CD14-positive monocyte (primary cell): ENCODE data around the gene GCG. TPM values are rescaled to one million over a fixed set of nuclear protein-coding genes. Genes with fewer than 3 reads are reported as not detected.

ENCODE experiments used
- DNase-seq, 3 donors: peaks; one replicate each; pipeline ENCODE4 v3.0.0-alpha.2; 2011 to 2022
- H2AFZ ChIP-seq: 2 replicates; pipeline ENCODE4 v1.6.0; 2012; ENCODE audit warnings: mild to moderate bottlenecking, low read depth, low read length, inconsistent platforms; ENCODE audit not compliant: insufficient read depth, poor library complexity, severe bottlenecking
- H3K27ac ChIP-seq, 2 donors: 1 replicate in 1 of 2; 2 replicates in 1 of 2; pipeline ENCODE4 v1.5.1; 2012 to 2013; ENCODE audit warnings: low read length in 2 of 2, control low read depth in 1 of 2, inconsistent platforms in 1 of 2, low read depth in 1 of 2, mild to moderate bottlenecking in 1 of 2
- H3K27me3 ChIP-seq, 2 donors: one replicate each; pipeline versions ENCODE4 v1.6.0 to v1.6.1; 2011 to 2013; ENCODE audit warnings: low read length in 2 of 2; ENCODE audit not compliant: control insufficient read depth in 2 of 2, insufficient read depth in 2 of 2
- H3K36me3 ChIP-seq, 2 donors: replicated peaks in 1 of 2; 1 replicate in 1 of 2; 2 replicates in 1 of 2; pipeline versions ENCODE4 v1.5.1 to v1.6.1; 2012 to 2013; ENCODE audit warnings: low read length in 2 of 2, control low read depth in 1 of 2, inconsistent platforms in 1 of 2, mild to moderate bottlenecking in 1 of 2; ENCODE audit not compliant: insufficient read depth in 2 of 2, control insufficient read depth in 1 of 2
- H3K4me1 ChIP-seq, 2 donors: 1 replicate in 1 of 2; 2 replicates in 1 of 2; pipeline versions ENCODE4 v1.5.1 to v1.6.1; 2012 to 2013; ENCODE audit warnings: low read length in 2 of 2, control low read depth in 1 of 2, inconsistent platforms in 1 of 2, mild to moderate bottlenecking in 1 of 2, moderate library complexity in 1 of 2; ENCODE audit not compliant: insufficient read depth in 2 of 2, control insufficient read depth in 1 of 2
- H3K4me2 ChIP-seq: replicated peaks from 2 replicates; pipeline ENCODE3; 2012; ENCODE audit warnings: low read length, moderate library complexity, mild to moderate bottlenecking; ENCODE audit not compliant: poor library complexity, severe bottlenecking; ENCODE audit errors: extremely low read depth
- H3K4me3 ChIP-seq, 3 experiments: fragments of 200-600 bp in 1 of 3; sonication (generic) in 1 of 3; replicated peaks in 1 of 3; 1 replicate in 2 of 3; 2 replicates in 1 of 3; pipeline ENCODE4 v1.5.1; 2011 to 2013; ENCODE audit warnings: low read length in 3 of 3, mild to moderate bottlenecking in 3 of 3, control low read depth in 2 of 3, low read depth in 2 of 3, inconsistent platforms in 1 of 3, moderate library complexity in 1 of 3
- H3K79me2 ChIP-seq: 2 replicates; pipeline ENCODE4 v1.6.0; 2012; ENCODE audit warnings: mild to moderate bottlenecking, control low read depth, inconsistent platforms, low read length, moderate library complexity; ENCODE audit not compliant: insufficient read depth
- H3K9ac ChIP-seq: 2 replicates; pipeline ENCODE4 v1.6.0; 2017; ENCODE audit warnings: low read length, mild to moderate bottlenecking; ENCODE audit not compliant: insufficient read depth, poor library complexity, severe bottlenecking
- H3K9me3 ChIP-seq, 2 donors: replicated peaks in 1 of 2; 1 replicate in 1 of 2; 2 replicates in 1 of 2; pipeline versions ENCODE4 v1.5.1 to v1.6.1; 2012 to 2013; ENCODE audit warnings: low read length in 2 of 2, control low read depth in 1 of 2; ENCODE audit not compliant: control insufficient read depth in 1 of 2, insufficient read depth in 1 of 2
- H4K20me1 ChIP-seq: 2 replicates; pipeline ENCODE4 v1.6.0; 2012; ENCODE audit warnings: mild to moderate bottlenecking, low read length, control low read depth, moderate library complexity; ENCODE audit not compliant: insufficient read depth
- H3K27ac Mint-ChIP-seq, 7 donors: one replicate each; pipeline ENCODE4 v1.8.0; 2020; ENCODE audit warnings: mild to moderate bottlenecking in 7 of 7, mixed read lengths in 7 of 7, moderate library complexity in 6 of 7, inconsistent platforms in 2 of 7
- H3K27me3 Mint-ChIP-seq, 3 donors: one replicate each; pipeline ENCODE4 v1.8.0; 2021 to 2022; ENCODE audit warnings: low read depth in 3 of 3, mild to moderate bottlenecking in 3 of 3, mixed read lengths in 3 of 3, moderate library complexity in 3 of 3, inconsistent platforms in 1 of 3
- H3K36me3 Mint-ChIP-seq, 2 donors: one replicate each; pipeline ENCODE4 v1.8.0; 2020; ENCODE audit warnings: mixed read lengths in 2 of 2, inconsistent platforms in 1 of 2, mild to moderate bottlenecking in 1 of 2
- H3K4me1 Mint-ChIP-seq: one replicate; pipeline ENCODE4 v1.8.0; 2020; ENCODE audit warnings: mild to moderate bottlenecking, mixed read lengths
- H3K4me3 Mint-ChIP-seq, 2 donors: one replicate each; pipeline ENCODE4 v1.8.0; 2020; ENCODE audit warnings: mild to moderate bottlenecking in 2 of 2, mixed read lengths in 2 of 2, moderate library complexity in 1 of 2
- H3K9me3 Mint-ChIP-seq, 7 donors: one replicate each; pipeline ENCODE4 v1.8.0; 2020 to 2022; ENCODE audit warnings: mixed read lengths in 7 of 7, mild to moderate bottlenecking in 6 of 7, moderate library complexity in 6 of 7, inconsistent platforms in 2 of 7
- CTCF ChIP-seq: fragments of 200-600 bp; IDR thresholded peaks from one replicate; pipeline ENCODE4 v1.8.0; 2022; ENCODE audit warnings: antibody characterized with exemption, mild to moderate bottlenecking
- whole genome bisulfite sequencing: methylation state at CpG from one replicate; pipeline ENCODE4 v1.1.5; 2013; ENCODE audit warnings: missing lambda C conversion rate; ENCODE audit not compliant: insufficient coverage; 5-methylcytosine and 5-hydroxymethylcytosine counted together
- intact Hi-C, 2 donors: fragments of 100-400 bp; cut with micrococcal nuclease; formaldehyde crosslinking; loops; one replicate each; pipeline versions ENCODE4 v1.15.0 to v1.15.1; 2023
- polyA plus RNA-seq, 3 donors: library from polyadenylated mRNA; depleted of rRNA in 1 of 3; unstranded in 2 of 3; stranded (reverse) in 1 of 3; fragments of 300-500 nt in 2 of 3; fragments of >200 nt in 1 of 3; fragmentation: Illumina TruSeq in 2 of 3; gene quantifications; 1 replicate in 2 of 3; 2 replicates in 1 of 3; pipeline ENCODE4 v1.2.3, GENCODE V29; 2012 to 2021

Gene GCG
- polyA plus RNA-seq, 3 donors, result not detected

- no peaks in the 10 kb centered on the region for H3K27me3 Mint-ChIP-seq
- Histone ChIP-seq H4K20me1 (no peaks in the 10 kb centered on the region), H3K4me3 (no peak overlapping the region), H3K36me3 (no peaks in the 10 kb centered on the region), H2AFZ (no peak overlapping the region), H3K27me3 (no peaks in the 10 kb centered on the region), H3K79me2 (no peaks in the 10 kb centered on the region), H3K9me3 (no peaks in the 10 kb centered on the region), H3K27ac (no peak overlapping the region), H3K4me2 (no peak overlapping the region), H3K9ac (no peak overlapping the region), H3K4me1 (no peaks in the 10 kb centered on the region)
- intact Hi-C loops, result no loop called here
- no peak for DNase-seq
- no peak overlapping the region for H3K4me3 Mint-ChIP-seq
- no CpG with 5 or more reads among the region's 2 CpGs for WGBS
- peaks cover 3% of the 10 kb centered on the region for H3K4me1 Mint-ChIP-seq
- H3K36me3 Mint-ChIP-seq, result no peaks in the 10 kb centered on the region
- H3K27ac Mint-ChIP-seq, result no peak overlapping the region
- no peak for TF ChIP-seq CTCF
- no peaks in the 10 kb centered on the region for H3K9me3 Mint-ChIP-seq
Observed at GRCh38 chr2:162184821-162185450, 32.9 kb upstream of the GCG start.

GRCh38 chr2:162184359-162184758 is 32.3 kb upstream of the GCG start:
- Mint-ChIP-seq H3K27me3 (no peaks in the 10 kb centered on the region), H3K4me3 (no peak overlapping the region), H3K36me3 (no peaks in the 10 kb centered on the region), H3K4me1 (peaks cover 3% of the 10 kb centered on the region), H3K27ac (no peak overlapping the region), H3K9me3 (no peaks in the 10 kb centered on the region)
- no peak for DNase-seq
- no peak overlapping the region for H2AFZ ChIP-seq
- no peak overlapping the region for H3K4me2 ChIP-seq
- no peak overlapping the region for H3K27ac ChIP-seq
- no peak overlapping the region for H3K9ac ChIP-seq
- no peaks in the 10 kb centered on the region for H3K4me1 ChIP-seq
- TF ChIP-seq CTCF, result no peak
- no peaks in the 10 kb centered on the region for H3K27me3 ChIP-seq
- H3K79me2 ChIP-seq, result no peaks in the 10 kb centered on the region
- H4K20me1 ChIP-seq, result no peaks in the 10 kb centered on the region
- 94% methylated on average over 6 of the region's 6 CpGs for WGBS
- H3K9me3 ChIP-seq, result no peaks in the 10 kb centered on the region
- intact Hi-C loops, result no loop called here
- H3K36me3 ChIP-seq, result no peaks in the 10 kb centered on the region
- no peak overlapping the region for H3K4me3 ChIP-seq
